Liver (tissue), 9 donors: ENCODE data around the gene APBA1. TPM values are rescaled to one million over a fixed set of nuclear protein-coding genes. Genes with fewer than 3 reads are reported as not detected.

Experiments
- DNase-seq: peaks from one replicate; pipeline ENCODE4 v3.0.0-alpha.2; 2017; ENCODE audit warnings: low spot score
- H3K27ac ChIP-seq, 2 donors: one replicate each; pipeline ENCODE4 v1.7.0; 2013; ENCODE audit warnings: inconsistent platforms in 2 of 2, low read length in 2 of 2, control low read depth in 1 of 2, low read depth in 1 of 2, mild to moderate bottlenecking in 1 of 2
- H3K27me3 ChIP-seq, 4 donors: one replicate each; pipeline versions ENCODE4 v1.6.1 to v1.7.0; 2013; ENCODE audit warnings: low read length in 3 of 4, inconsistent platforms in 1 of 4, mild to moderate bottlenecking in 1 of 4, moderate library complexity in 1 of 4; ENCODE audit not compliant: control insufficient read depth in 4 of 4, insufficient read depth in 4 of 4
- H3K36me3 ChIP-seq, 4 donors: one replicate each; pipeline versions ENCODE4 v1.6.1 to v1.7.0; 2013; ENCODE audit warnings: low read length in 3 of 4, mild to moderate bottlenecking in 3 of 4, low read depth in 1 of 4, moderate library complexity in 1 of 4; ENCODE audit not compliant: control insufficient read depth in 4 of 4, insufficient read depth in 3 of 4
- H3K4me1 ChIP-seq, 4 donors: one replicate each; pipeline versions ENCODE4 v1.6.1 to v1.7.0; 2013; ENCODE audit warnings: low read length in 3 of 4, mild to moderate bottlenecking in 3 of 4, moderate library complexity in 1 of 4; ENCODE audit not compliant: control insufficient read depth in 4 of 4, insufficient read depth in 4 of 4
- H3K4me3 ChIP-seq, 3 donors: one replicate each; pipeline versions ENCODE4 v1.6.1 to v1.7.0; 2013; ENCODE audit warnings: low read length in 3 of 3, control low read depth in 1 of 3, low read depth in 1 of 3, mild to moderate bottlenecking in 1 of 3
- H3K9ac ChIP-seq, 2 donors: one replicate each; pipeline ENCODE4 v1.7.0; 2013; ENCODE audit warnings: low read length in 2 of 2, mild to moderate bottlenecking in 2 of 2, moderate library complexity in 2 of 2, control low read depth in 1 of 2, low read depth in 1 of 2
- H3K9me3 ChIP-seq, 4 donors: one replicate each; pipeline versions ENCODE4 v1.6.1 to v1.7.0; 2013; ENCODE audit warnings: low read length in 3 of 4; ENCODE audit not compliant: control insufficient read depth in 4 of 4
- EGR1 ChIP-seq, 2 donors: IDR thresholded peaks; 2 replicates each; pipeline ENCODE4 v1.6.1; 2016 to 2018; ENCODE audit warnings: antibody characterized with exemption in 2 of 2, low read depth in 2 of 2
- FOXA1 ChIP-seq: IDR thresholded peaks from 2 replicates; pipeline ENCODE4 v1.6.1; 2016; ENCODE audit warnings: antibody characterized with exemption
- FOXA2 ChIP-seq: IDR thresholded peaks from 2 replicates; pipeline ENCODE4 v1.6.1; 2016; ENCODE audit warnings: antibody characterized with exemption
- GABPA ChIP-seq, 2 donors: IDR thresholded peaks in 1 of 2; conservative IDR thresholded peaks in 1 of 2; 2 replicates each; pipeline ENCODE4 v1.6.1; 2016; ENCODE audit warnings: antibody characterized with exemption in 2 of 2, mild to moderate bottlenecking in 1 of 2, moderate library complexity in 1 of 2
- HNF4A ChIP-seq, 2 donors: conservative IDR thresholded peaks; 2 replicates each; pipeline ENCODE4 v1.6.1; 2016; ENCODE audit warnings: antibody characterized with exemption in 2 of 2, mild to moderate bottlenecking in 2 of 2
- HNF4G ChIP-seq: IDR thresholded peaks from 2 replicates; pipeline ENCODE4 v1.6.1; 2016; ENCODE audit warnings: antibody characterized with exemption
- JUND ChIP-seq, 2 donors: IDR thresholded peaks; 2 replicates each; pipeline ENCODE4 v1.6.1; 2016; ENCODE audit warnings: antibody characterized with exemption in 2 of 2
- NR2F2 ChIP-seq: IDR thresholded peaks from 2 replicates; pipeline ENCODE4 v1.6.1; 2016; ENCODE audit warnings: antibody characterized with exemption
- RAD21 ChIP-seq, 2 donors: IDR thresholded peaks; 2 replicates each; pipeline ENCODE4 v1.6.1; 2016; ENCODE audit warnings: antibody characterized with exemption in 2 of 2, mild to moderate bottlenecking in 2 of 2
- RXRA ChIP-seq, 2 donors: IDR thresholded peaks; 2 replicates each; pipeline ENCODE4 v1.6.1; 2017 to 2018; ENCODE audit warnings: antibody characterized with exemption in 2 of 2, mild to moderate bottlenecking in 1 of 2
- SP1 ChIP-seq: IDR thresholded peaks from 2 replicates; pipeline ENCODE4 v1.6.1; 2018; ENCODE audit warnings: antibody characterized with exemption, mild to moderate bottlenecking
- YY1 ChIP-seq: IDR thresholded peaks from 2 replicates; pipeline ENCODE4 v1.6.1; 2016; ENCODE audit warnings: antibody characterized with exemption, mild to moderate bottlenecking
- WGBS: extraction: QIAGEN DNeasy Blood & Tissue Kit; methylation state at CpG from one replicate; pipeline ENCODE4 v1.1.7; 2013; 5-methylcytosine and 5-hydroxymethylcytosine counted together
- polyA plus RNA-seq, 2 donors: library from polyadenylated mRNA; stranded (reverse) in 1 of 2; unstranded in 1 of 2; fragments of 200-250 nt in 1 of 2; fragments of >200 nt in 1 of 2; fragmentation: Nextera tagmentation in 1 of 2; extraction: Ambion mirVana in 1 of 2; gene quantifications; one replicate each; pipeline versions ENCODE4 v1.2.1 to v1.2.3, GENCODE V29; 2013 to 2015
- total RNA-seq, 2 donors: library from RNA; depleted of rRNA; stranded (reverse); fragments of >200 nt; gene quantifications; one replicate each; pipeline ENCODE4 v1.2.3, GENCODE V29; 2014
- TF ChIP-seq, protein P1 (sequence below): fragments of 150-350 bp; IDR thresholded peaks from 2 replicates; pipeline ENCODE4 v1.5.1; 2017; ENCODE audit warnings: improper control_type of control experiment, low read depth, low read length; ENCODE audit not compliant: missing input control
- TF ChIP-seq, protein P2 (sequence below): IDR thresholded peaks from 2 replicates; pipeline ENCODE4 v1.6.1; 2016; ENCODE audit warnings: antibody characterized with exemption
- TF ChIP-seq, protein P3 (sequence below): IDR thresholded peaks from 2 replicates; pipeline ENCODE4 v1.6.1; 2016; ENCODE audit warnings: antibody characterized with exemption
- TF ChIP-seq, protein P4 (sequence below): IDR thresholded peaks from 2 replicates; pipeline ENCODE4 v1.6.1; 2016; ENCODE audit warnings: antibody characterized with exemption, mild to moderate bottlenecking
- TF ChIP-seq, protein P5 (sequence below): IDR thresholded peaks from 2 replicates; pipeline ENCODE4 v1.6.1; 2016; ENCODE audit warnings: antibody characterized with exemption
- donor health status: healthy.
- donor health status: healthy.
- donor health status: healthy.
- donor health status: healthy.
- donor health status: healthy.

Gene APBA1
- total RNA-seq, result 10 to 100 TPM in 1 of 2 donors, 1 to 10 TPM in 1; 7.1 to 19.0 TPM
- polyA plus RNA-seq, result 1 to 10 TPM; 2.8 to 5.1 TPM

DNA sequence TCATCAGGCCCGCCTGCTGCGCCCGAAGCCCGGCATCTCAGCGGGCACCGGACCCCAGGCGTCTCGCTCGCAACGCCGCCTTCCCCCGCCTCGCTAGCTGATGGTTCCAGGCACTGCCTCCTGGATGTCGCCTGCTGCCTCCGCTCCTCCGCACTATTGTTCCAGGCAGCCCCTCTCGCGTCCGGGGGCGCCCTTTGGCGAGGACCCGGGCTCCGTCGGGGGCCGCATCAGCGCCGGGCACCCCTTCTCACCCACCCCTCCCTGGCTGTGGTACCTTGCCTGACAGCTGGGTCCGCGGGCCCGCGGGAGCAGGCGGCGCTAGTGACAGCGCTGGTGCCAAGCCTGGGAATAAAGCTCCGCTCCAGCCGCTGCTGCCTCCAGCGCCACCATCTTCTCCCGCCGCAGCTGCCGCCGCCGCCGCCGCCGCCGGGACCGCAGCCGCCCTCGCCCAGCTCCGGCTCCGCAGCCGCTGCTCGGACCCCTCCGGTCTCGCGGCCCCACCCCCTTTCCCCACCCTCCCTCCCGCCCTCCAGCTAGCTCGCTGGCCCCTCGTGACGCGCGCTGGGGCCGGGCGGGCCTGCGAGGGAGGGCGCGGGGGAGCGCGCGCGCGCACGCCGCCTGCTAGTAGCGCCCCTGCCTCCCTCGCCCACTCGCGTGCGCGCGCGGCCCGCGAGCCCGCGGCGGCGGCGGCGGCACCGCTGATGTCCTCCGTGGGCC is at the start of gene APBA1:
TSS of gene APBA1 (minus strand) at position 493 of the 717 bp plus-strand sequence.
- H3K27ac ChIP-seq, result peak within 1 kb of the TSS; percentile 91 to 95
- WGBS, result under 1% methylated on average over 92 of the region's 92 CpGs
- H3K27me3 ChIP-seq, result no peaks in the 10 kb centered on the region
- no peaks in the 10 kb centered on the region for H3K36me3 ChIP-seq
- H3K4me3 ChIP-seq, result peak within 1 kb of the TSS; percentile 78 to 94 (median 85)
- TF ChIP-seq YY1 (peak; percentile 19), SP1 (no peak), FOXA2 (no peak), RAD21 (IDR thresholded peaks at IDR 0.05) (peak in 1 of 2 donors; percentile 35)
- TF ChIP-seq, protein P1, sequence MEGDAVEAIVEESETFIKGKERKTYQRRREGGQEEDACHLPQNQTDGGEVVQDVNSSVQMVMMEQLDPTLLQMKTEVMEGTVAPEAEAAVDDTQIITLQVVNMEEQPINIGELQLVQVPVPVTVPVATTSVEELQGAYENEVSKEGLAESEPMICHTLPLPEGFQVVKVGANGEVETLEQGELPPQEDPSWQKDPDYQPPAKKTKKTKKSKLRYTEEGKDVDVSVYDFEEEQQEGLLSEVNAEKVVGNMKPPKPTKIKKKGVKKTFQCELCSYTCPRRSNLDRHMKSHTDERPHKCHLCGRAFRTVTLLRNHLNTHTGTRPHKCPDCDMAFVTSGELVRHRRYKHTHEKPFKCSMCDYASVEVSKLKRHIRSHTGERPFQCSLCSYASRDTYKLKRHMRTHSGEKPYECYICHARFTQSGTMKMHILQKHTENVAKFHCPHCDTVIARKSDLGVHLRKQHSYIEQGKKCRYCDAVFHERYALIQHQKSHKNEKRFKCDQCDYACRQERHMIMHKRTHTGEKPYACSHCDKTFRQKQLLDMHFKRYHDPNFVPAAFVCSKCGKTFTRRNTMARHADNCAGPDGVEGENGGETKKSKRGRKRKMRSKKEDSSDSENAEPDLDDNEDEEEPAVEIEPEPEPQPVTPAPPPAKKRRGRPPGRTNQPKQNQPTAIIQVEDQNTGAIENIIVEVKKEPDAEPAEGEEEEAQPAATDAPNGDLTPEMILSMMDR, result no peak
- TF ChIP-seq, protein P2, sequence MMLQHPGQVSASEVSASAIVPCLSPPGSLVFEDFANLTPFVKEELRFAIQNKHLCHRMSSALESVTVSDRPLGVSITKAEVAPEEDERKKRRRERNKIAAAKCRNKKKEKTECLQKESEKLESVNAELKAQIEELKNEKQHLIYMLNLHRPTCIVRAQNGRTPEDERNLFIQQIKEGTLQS, result no peak
- H3K9ac ChIP-seq, result peak within 1 kb of the TSS; percentile 80 to 82
- no peaks in the 10 kb centered on the region for H3K9me3 ChIP-seq
- peaks cover 0 to 27% (median 8%) of the 10 kb centered on the region in 4 donors for H3K4me1 ChIP-seq
- peak; percentile 55 for DNase-seq

DNA sequence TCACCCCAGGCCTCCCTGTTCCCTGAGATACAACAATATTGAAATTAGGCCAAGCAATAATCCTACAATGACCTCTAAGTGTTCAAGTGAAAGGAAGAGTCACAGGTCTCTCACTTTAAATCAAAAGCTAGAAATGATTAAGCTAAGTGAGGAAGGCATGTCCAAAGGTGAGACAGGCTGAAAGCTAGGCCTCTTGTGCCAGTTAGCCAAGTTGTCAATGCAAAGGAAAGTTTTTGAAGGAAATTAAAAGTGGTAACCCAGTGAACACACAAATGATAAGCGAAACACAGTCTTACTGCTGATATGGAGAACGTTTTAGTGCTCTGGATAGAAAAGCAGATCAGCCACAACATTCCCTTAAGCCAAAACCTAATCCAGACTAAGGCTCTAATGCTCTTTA is 47.8 kb upstream of the APBA1 start:
- 61% methylated on average over 2 of the region's 2 CpGs for WGBS

More for the DNA sequence above, 47.8 kb upstream of the APBA1 start:
- Histone ChIP-seq H3K9ac (no peak overlapping the region), H3K27me3 (no peaks in the 10 kb centered on the region), H3K4me3 (no peak overlapping the region), H3K36me3 (peaks cover 0 to 25% (median 10%) of the 10 kb centered on the region in 4 donors), H3K27ac (no peak overlapping the region), H3K4me1 (peaks cover 0 to 9% (median 0%) of the 10 kb centered on the region in 4 donors), H3K9me3 (no peaks in the 10 kb centered on the region)
- TF ChIP-seq, protein P3, sequence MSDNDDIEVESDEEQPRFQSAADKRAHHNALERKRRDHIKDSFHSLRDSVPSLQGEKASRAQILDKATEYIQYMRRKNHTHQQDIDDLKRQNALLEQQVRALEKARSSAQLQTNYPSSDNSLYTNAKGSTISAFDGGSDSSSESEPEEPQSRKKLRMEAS, result no peak
- TF ChIP-seq GABPA (IDR thresholded peaks at IDR 0.05 in 1 of 2, conservative IDR thresholded peaks at IDR 0.05 in 1 of 2), result no peak
- peak in 1 of 2 donors; percentile 42 for TF ChIP-seq HNF4A (conservative IDR thresholded peaks at IDR 0.05)
- no peak for TF ChIP-seq YY1
- TF ChIP-seq, protein P4, sequence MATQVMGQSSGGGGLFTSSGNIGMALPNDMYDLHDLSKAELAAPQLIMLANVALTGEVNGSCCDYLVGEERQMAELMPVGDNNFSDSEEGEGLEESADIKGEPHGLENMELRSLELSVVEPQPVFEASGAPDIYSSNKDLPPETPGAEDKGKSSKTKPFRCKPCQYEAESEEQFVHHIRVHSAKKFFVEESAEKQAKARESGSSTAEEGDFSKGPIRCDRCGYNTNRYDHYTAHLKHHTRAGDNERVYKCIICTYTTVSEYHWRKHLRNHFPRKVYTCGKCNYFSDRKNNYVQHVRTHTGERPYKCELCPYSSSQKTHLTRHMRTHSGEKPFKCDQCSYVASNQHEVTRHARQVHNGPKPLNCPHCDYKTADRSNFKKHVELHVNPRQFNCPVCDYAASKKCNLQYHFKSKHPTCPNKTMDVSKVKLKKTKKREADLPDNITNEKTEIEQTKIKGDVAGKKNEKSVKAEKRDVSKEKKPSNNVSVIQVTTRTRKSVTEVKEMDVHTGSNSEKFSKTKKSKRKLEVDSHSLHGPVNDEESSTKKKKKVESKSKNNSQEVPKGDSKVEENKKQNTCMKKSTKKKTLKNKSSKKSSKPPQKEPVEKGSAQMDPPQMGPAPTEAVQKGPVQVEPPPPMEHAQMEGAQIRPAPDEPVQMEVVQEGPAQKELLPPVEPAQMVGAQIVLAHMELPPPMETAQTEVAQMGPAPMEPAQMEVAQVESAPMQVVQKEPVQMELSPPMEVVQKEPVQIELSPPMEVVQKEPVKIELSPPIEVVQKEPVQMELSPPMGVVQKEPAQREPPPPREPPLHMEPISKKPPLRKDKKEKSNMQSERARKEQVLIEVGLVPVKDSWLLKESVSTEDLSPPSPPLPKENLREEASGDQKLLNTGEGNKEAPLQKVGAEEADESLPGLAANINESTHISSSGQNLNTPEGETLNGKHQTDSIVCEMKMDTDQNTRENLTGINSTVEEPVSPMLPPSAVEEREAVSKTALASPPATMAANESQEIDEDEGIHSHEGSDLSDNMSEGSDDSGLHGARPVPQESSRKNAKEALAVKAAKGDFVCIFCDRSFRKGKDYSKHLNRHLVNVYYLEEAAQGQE, result no peak
- TF ChIP-seq NR2F2, result no peak
- TF ChIP-seq, protein P5, sequence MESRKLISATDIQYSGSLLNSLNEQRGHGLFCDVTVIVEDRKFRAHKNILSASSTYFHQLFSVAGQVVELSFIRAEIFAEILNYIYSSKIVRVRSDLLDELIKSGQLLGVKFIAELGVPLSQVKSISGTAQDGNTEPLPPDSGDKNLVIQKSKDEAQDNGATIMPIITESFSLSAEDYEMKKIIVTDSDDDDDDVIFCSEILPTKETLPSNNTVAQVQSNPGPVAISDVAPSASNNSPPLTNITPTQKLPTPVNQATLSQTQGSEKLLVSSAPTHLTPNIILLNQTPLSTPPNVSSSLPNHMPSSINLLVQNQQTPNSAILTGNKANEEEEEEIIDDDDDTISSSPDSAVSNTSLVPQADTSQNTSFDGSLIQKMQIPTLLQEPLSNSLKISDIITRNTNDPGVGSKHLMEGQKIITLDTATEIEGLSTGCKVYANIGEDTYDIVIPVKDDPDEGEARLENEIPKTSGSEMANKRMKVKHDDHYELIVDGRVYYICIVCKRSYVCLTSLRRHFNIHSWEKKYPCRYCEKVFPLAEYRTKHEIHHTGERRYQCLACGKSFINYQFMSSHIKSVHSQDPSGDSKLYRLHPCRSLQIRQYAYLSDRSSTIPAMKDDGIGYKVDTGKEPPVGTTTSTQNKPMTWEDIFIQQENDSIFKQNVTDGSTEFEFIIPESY, result no peak
- TF ChIP-seq RXRA (IDR thresholded peaks at IDR 0.05), result peak in 1 of 2 donors; percentile 7
- TF ChIP-seq FOXA1, result no peak
- TF ChIP-seq EGR1 (IDR thresholded peaks at IDR 0.05; ENCODE audit: low read depth in 2 of 2), result no peak
- no peak for TF ChIP-seq FOXA2
- TF ChIP-seq HNF4G, result peak; percentile 14
- no peak for TF ChIP-seq JUND (IDR thresholded peaks at IDR 0.05)
- TF ChIP-seq, protein P1, result no peak
- TF ChIP-seq SP1, result no peak
- no peak for DNase-seq
